Measurements from ENCODE around the gene CLIC2.
"Not testable (repeated sequence)": the region's sequence is repeated elsewhere in the genome, so short reads cannot be mapped to it uniquely, and the experiment has no call there.

Gene CLIC2

DNA sequence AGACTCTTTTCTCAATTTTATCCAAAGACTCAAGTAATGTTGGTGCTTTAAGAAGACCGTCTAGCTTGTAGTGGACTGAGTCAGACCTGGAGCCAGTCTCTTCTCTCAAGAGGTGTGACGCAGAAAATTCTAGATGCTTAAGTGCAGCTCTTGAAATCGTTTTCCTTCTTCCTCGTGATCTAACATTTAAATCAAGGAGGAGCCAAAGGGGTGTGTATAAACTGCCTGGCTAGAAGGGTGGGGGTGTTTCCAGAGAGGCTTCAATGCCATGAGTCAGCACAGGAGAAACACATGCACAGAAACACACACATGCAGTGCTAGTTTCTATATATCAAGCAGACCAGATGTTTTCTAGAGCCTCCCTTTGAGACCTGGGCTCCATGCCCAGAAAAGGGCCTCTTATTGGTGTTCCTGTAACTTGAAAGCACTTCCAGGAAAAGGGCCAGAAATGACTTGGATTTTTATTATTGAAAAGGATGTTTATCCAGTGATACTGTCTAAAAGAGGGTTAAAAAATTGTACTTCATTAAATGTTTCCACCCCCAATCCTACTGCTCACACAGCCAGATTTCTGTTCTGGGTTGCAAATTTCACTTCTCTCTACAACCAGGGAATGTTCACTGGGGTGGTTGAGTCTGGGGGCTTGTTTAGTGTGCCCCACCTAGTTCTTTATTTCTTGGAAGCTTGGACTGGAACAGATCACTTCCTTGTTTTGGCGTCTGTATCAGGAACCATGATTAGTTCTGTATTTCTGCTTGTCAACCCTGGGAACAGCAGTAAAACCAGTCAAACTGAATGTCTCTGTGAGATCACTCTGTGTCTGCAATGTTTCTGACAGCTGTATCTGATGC is at the start of gene CLIC2:
Gene CLIC2, minus strand, starts transcription at position 129 of the 851 bp plus-strand sequence. CDS start 187 bp downstream, outside the sequence.
- DNase-seq: peak; percentile 84

DNA sequence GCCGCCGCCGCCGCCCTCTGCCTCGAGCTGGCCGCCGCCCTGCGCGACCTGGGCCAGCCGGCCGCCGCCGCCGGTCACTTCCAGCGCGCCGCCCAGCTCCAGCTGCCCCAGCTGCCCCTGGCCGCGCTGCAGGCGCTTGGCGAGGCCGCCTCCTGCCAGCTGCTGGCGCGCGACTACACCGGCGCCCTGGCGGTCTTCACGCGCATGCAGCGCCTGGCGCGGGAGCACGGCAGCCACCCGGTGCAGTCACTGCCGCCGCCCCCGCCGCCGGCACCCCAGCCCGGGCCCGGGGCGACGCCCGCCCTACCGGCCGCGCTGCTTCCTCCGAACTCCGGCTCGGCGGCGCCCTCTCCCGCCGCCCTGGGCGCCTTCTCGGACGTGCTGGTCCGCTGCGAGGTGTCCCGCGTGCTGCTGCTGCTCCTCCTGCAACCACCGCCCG is 48.1 kb upstream of the CLIC2 start:
- DNase-seq: not testable (repeated sequence)

DNA sequence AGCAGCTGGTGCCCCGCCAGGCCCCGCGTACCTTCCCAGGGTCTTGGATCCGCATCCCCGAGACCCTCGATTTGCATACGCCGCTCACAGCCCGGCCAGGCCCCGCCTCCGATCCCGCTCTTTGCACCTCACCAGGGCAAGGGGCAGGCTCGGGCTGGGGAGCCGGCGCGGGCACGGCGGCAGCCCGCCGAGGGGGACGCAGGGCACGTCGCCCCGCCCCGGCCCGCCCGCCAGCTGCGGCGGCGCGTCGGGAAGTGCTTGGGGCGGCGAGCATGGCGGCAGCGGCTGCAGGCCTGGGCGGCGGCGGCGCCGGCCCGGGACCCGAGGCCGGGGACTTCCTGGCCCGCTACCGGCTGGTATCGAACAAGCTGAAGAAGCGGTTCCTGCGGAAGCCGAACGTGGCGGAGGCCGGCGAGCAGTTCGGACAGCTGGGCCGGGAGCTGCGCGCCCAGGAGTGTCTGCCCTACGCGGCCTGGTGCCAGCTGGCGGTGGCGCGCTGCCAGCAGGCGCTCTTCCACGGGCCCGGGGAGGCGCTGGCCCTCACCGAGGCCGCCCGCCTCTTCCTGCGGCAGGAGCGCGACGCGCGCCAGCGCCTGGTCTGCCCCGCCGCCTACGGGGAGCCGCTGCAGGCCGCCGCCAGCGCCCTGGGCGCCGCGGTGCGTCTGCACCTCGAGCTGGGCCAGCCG is 47.6 kb upstream of the CLIC2 start, which contains the start of gene F8A2:
Gene F8A2, plus strand, starts transcription at position 253 of the 686 bp plus-strand sequence. Its CDS starts 20 bp downstream, at position 273.
- DNase-seq: not testable (repeated sequence)

DNA sequence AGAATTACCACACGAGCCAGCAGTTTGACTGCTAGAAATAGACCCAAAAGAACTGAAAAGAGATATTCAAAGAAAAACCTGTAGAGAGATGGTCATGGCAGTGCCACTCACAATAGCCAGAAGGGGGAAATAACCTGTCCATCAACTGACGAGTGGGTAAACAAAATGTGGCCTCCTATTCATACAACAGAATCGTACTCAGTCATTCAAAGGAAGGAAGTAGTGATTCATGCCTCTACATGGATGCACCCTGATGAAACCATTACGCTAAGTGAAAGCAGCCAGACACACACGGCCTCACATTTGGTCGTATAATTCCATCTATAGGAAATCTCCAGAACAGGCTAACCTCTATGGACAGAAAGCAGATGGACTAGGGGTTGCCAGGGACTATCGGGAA is 45.4 kb upstream of the CLIC2 start:
- not testable (repeated sequence) for DNase-seq

DNA sequence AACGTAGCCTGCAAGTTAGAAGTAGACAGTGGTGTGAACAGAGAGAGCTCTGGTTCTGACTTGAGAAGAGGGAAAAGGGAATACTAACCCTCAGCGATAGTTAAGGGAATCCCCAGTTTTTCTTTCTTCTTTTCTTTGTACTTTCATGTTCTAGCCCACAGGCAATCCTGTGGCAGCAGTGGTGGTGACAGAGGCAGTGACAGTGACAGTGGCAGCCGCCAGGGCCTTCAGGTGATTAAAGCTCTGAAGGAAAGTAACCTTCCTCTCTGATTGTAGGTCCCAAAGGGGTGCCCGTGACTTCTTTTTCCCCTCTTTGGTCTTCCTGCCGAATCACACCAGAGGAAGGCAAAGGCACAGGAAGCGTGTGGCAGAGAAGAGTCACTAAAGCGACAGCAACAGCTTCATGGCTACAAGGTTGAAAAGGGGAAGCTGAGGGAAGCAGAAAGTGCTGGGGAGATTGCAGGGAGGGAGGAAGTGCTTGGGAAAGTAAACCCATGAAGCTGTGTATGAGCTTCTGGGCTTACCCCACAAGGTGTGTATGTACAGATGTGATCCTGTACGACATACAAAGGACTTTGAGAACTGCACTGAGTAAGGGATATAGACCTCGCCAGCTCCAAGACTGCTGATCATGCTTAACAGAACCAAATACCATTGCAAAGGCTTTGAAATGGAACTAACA is 39.5 kb upstream of the CLIC2 start:
- DNase-seq: not testable (repeated sequence)

DNA sequence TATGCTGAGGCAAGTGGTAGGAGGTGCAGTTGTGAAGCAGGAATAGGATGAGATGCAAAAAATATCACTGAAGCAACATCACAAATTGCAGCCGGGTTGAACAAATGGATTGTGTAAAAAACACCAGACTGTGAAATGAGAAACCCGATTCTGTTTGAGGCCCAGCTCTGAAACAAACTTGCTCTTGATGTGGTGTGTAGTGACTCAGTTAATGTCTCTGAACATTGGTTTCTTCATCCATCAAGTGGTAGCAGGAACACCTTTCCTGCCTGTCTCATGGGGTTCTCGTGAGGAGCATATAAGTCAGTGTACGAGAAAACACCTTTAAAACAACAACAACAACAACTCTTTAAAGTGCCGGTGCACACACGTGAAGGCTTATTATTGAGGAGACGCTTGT is 29.3 kb upstream of the CLIC2 start:
- DNase-seq: not testable (repeated sequence)

DNA sequence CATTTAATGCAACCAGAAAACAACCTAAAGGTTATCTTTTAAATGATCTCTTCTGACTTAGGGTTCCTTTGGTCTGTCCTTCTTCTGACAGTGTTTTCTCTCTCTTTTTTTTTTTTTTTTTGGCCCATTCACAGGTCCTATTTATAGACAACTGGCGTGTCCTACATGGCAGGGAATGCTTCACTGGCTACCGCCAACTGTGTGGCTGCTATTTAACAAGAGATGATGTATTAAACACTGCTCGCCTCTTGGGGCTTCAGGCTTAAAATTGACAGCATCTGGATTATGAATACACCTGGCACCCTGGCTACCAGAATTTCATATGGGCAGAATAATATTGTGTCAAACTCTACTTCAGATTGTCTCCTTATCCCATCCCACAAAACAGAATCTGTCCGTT is 15.0 kb upstream of the CLIC2 start:
- DNase-seq: not testable (repeated sequence)

DNA sequence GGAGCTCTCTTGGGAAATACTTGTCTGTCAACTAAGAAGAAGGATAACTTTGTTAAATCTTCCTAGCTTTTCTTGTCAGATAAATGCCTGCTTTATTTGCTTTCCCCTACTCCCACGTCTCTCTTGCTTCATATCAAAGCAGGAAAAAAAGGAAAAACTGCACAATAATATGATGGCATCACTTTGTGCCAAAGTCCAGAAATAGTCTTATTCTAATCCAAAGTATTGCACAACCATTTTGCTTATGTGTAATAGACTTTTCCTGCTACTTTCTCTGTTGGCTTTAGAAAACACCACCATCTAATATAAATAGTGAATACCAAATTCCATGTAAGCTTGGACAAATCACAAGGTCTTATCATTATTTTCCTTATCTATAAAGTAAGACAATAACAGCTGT is 11.3 kb upstream of the CLIC2 start:
- DNase-seq: not testable (repeated sequence)

DNA sequence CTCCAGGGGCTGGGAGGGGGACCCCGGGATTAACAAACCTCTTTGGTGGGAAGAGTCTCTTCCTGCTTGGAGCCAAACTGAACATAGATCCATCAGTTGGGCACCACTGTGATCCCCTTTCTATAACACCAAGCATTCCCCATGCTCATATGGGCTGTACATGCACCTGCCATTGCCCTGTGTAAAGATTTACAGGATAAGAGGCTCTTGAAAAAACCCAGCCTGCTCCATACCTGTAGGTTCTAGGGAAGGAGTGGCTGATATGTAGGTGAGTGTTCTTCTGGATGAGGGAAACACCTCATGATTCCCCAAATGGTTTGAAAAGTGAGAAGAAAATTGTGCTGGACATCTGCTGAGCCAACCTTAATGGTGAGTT is 911 bp upstream of the CLIC2 start:
- not testable (repeated sequence) for DNase-seq

DNA sequence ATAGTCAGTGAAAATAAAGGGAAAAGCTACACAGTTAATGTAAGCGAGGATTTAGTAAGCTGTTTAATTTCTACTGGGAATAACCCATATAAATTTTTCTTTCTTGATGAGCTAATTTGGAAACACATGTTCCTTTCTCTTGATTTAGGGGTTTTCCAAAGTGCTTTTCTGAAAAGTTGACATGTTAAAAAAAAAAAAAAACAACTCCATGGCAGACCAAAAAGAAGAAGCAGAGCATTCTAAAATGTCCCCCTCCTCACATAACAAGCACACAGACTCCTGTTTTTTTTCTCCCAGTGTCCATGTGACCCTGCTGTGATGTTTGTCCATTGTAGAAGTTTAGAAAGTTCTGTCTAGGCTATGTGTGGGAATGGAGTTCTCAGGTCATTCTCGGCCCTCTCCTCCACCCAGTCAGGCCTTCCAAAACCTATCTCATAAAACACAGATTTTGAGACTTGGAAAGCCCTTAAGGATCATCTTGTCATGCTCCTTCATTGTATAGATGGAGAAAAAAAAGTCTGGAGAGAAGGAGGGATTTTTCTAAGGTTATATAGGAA is 792 bp downstream of the CLIC2 start:
- no peak for DNase-seq

DNA sequence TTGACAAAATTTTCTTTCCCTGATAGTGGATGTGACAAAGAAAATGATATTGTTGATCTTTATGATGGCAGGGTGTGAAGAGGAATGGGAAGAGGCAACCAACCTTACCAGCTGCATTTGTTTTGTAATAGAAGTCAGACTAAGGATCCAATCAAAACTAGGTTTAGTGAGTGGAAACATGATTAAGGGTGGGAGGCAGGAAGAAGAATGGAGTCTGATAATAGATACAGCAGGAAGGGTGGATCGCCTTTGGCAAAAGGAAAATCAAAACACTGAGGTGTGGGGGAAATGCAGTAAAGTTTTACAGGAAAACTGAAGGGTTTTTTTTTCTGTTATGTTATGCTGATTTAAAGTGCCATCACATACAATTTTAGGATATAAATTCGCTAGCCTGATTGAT is 3.4 kb downstream of the CLIC2 start:
- no peak for DNase-seq

DNA sequence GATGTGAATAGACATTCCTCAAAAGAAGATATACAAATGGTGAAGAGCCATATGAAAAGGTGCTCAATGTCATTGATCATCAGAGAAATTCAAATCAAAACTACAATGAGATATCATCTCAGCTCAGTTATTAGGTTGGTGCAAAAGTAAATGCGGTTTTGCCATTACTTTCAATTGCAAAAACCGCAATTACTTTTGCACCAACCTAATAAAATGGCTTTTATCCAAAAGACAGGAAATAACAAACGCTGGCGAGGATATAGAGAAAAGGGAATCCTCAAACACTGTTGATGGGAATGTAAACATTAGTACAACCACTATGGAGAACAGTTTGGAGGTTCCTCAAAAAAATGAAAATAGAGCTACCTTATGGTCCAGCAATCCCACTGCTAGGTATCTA is 5.1 kb downstream of the CLIC2 start:
- DNase-seq: no peak

DNA sequence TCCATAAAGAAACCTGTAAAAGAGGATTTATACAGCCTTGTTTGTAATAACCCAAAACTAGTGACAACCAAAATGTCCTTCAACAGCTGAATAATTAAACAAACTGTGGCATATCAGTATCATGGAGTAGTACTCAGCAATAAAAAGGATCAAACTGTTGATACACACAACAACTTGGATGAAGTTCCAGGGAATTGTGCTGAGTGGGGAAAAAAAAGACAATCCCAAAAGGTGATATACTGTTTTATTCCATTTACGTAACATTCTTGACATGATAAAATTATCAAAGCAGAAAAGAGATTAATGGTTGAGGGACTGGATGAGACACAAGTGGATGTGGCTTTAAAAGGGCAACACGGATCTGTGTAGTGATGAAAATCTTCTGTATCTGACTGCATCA is 7.8 kb downstream of the CLIC2 start:
- DNase-seq: no peak

DNA sequence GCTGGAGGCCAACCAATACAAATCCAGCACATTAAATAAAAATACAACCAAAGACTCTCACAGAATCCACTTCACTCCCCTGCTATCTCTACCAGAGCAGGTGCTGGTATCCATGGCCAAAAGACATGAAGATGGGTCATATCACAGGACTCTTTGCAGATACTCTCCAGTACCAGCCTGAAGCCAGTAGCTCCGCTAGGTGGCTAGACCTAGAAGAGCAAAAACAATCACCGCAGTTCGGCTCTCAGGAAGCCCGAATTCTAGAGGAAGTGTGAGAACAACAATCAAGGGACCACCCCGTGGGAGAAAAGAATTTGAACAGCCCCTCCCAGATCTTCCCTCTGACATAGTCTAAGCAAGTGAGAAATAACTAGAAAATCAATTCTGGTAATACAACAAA is 20.2 kb downstream of the CLIC2 start:
- no peak for DNase-seq

DNA sequence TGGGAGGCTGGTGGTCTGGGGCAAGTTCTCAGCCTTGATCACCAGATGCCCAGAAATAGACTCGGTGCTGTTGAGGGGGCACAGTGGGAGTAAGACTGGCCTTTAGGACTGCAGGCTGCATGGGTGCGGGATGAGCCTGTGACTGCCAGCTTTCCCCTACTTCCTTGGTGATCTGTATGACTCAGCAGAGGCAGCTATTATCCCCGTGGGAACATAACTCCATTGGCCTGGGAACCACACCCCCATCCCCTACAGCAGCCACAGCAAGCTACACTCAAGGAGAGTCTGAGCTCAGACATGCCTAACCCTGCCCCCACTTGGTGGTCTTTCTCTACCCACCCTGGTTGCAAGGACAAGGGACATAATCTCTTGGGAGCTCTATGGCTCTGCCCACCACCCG is 20.6 kb downstream of the CLIC2 start:
- no peak for DNase-seq

DNA sequence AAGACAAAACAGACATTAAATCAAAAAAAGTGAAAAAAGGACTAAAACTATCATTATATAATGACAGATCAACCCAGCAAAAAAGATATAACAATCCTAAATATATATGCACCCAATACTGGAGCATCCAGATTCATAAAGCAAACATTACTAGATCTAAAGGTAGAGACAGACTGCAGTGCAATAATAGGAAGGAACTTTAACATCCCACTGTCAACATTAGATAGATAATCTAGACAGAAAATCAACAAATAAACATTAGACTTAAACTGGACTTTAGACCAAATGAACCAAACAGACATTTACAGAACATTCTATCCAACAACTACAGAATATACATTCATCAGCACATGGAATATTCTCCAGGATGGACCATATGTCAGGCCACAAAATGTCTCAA is 40.6 kb downstream of the CLIC2 start:
- no peak for DNase-seq

DNA sequence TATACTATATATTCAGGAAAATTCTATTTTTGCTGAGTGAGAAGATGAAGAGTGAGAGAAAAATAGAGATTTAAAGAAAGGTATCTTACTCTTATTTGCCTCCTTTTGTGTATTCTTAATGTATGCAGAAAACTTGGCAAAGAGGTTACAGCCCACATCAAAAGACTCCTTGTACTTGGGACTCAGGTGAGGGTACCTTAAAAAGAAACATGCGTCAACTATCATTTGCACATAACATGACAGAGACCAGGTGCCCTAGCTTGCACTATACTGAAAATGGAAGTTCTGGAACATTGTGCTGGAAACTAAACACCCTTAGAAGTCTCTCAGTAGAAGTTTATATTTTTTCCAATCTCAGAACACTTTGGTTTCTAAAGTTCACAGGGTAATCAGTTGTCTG is 54.5 kb downstream of the CLIC2 start:
- no peak for DNase-seq

DNA sequence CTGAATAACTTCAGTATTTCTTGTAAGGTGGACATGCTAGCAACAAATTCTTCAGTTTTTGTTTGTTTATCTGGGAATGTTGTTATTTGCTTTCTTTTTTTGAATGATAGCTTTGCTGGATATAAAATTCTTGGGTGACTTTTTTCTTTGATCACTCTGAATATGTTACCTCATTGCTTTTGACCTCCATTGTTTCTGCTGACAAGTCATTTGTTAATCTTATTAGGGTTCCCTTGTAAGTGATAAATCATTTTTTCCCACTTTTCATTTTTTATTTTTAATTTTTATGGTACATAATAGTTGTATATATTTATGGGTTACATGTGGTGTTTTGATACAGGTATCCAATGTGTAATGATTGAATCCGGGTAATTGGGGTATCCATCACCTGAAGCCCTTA is 63.4 kb downstream of the CLIC2 start:
- DNase-seq: no peak

DNA sequence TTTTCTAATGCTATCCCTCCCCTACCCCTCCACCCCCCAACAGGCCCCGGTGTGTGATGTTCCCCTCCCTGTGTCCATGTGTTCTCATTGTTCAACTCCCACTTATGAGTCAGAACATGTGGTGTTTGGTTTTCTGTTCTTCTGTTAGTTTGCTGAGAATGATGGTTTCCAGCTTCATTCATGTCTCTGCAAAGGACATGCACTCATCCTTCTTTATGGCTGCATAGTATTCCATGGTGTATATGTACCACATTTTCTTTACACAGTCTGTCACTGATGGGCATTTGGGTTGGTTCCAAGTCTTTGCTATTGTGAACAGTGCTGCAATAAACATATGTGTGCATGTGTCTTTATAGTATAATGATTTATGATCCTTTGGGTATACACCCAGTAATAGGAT is 66.4 kb downstream of the CLIC2 start:
- not testable (repeated sequence) for DNase-seq

DNA sequence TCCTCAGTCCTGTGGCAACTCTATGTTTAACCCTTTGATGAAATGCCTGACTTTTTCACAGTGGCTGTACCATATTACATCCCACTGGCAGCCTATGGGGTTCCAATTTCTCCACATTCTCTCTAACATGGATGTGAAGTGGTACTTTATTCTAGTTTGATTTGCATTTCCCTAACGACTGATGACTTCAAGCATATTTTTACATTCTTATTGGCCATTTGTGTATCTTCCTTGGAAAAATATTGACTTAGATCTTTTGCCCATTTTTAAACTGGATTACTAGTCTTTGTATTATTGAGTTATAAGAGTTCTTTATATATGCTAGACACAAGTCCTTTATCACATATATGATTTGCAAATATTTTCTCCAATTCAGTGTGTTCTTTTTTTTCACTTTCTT is 68.0 kb downstream of the CLIC2 start:
- no peak for DNase-seq

DNA sequence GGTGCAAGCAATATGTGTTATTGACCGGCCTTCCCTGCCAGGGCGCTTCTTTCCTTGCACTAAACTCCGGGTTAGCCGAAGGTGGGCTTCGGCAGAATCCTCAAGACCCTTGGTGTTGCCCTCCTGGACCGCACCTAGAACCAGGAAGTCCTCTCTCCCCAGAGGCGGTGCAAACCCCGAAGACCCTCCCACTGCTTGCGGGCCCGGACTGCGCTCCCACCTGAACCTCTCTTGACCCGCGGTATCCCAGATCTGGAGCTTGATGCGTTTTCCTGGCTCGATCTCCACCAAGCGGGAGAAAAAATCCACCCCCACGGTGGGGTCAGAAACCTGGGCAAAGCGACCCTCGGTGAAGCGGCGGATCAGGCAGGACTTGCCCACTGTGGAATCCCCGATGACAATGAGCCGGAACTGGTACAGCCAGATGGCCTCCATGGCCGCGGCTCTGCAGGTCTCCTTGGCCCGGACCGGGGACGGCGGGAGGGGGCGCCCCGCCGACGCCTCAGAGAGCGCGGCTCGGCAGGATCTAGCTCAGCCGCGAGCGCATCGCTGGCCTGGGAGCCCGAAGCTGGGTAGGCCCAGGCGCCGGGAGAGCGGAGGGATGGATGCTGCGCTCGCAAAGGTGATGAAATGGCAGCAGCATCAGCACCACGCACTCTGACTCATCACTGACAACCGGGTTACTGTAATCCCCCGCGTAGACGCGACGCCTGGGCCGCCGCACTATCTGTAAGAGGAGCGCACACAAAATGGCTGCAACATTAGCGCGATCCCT is 70.4 kb downstream of the CLIC2 start, which contains the start of gene RAB39B:
Gene RAB39B, minus strand, starts transcription at position 638 of the 775 bp plus-strand sequence. Its CDS starts 203 bp downstream, at position 435.
- DNase-seq: peak; percentile 68
